ENCODE results near the gene CHCHD3.
"Not testable (repeated sequence)": the region's sequence is repeated elsewhere in the genome, so short reads cannot be mapped to it uniquely, and the experiment has no call there.

CHCHD3 gene

DNA sequence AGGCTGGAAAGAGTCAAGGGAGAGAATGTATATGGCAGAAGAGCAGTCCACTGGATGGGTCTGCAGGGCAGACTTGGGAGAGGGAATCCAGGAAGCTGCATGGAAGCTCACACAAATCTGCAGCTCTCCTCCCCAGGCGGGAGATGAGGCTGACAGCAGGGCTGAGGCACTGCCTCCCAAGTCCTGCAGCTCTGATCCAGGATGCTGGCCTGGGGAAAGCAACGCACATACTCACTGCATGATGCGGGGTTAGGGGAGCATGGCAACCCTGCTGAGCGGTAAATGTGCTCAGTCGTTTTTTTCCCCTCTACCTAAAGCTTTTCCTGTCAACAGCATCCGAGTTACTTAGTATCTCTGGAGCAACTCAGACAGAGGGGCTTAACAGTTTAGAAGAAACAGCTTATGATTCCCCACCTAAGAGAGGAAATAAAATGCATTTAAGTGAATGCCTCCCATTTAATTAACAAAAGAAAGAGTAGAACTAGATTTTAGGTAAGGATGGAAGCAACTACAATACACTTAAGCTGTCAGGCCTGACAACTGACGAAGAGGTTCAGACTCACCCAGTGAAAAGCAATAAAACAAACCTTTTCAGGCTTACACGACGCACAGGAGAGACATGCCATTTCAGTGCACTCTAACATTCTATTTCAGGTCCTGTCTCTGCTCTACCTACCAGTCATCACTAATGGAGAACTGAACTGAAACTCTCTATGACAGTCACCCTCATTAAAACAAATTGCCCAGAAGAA lies 37.0 kb downstream of the CHCHD3 start:
- DNase-seq (ENCODE audit: low spot score), result no peak

GRCh38 chr7:133040674-133041073 lies 41.2 kb downstream of the CHCHD3 start:
- DNase-seq (ENCODE audit: low spot score), result no peak

GRCh38 chr7:133040178-133040577 lies 41.7 kb downstream of the CHCHD3 start:
- no peak for DNase-seq (ENCODE audit: low spot score)

DNA sequence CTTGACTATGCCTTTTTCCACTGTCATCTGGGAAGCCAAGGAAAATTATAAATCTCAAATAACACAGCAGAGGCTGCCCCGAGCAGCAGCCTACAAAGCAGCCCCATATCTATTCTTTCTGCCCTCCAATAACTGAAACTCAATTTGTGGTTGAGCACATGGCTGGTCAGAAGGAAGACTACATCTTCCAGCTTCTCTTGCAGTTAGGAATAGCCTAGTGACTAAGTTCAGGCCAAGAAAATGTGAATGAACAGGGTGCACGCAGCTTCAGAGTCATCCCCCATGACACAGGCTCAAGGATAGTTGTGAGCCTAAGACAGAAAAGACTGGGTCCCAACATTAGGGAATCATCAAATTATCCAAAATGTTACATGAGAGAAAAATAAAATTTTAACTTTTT lies 42.3 kb downstream of the CHCHD3 start:
- DNase-seq (ENCODE audit: low spot score), result no peak

GRCh38 chr7:133036289-133036688 lies 45.6 kb downstream of the CHCHD3 start:
- DNase-seq (ENCODE audit: low spot score), result no peak

- DNase-seq (ENCODE audit: low spot score), result not testable (repeated sequence)
Measured at GRCh38 chr7:133035240-133035639, 46.6 kb downstream of the CHCHD3 start.

GRCh38 chr7:133030346-133030745 lies 51.5 kb downstream of the CHCHD3 start:
- DNase-seq (ENCODE audit: low spot score), result no peak

DNA sequence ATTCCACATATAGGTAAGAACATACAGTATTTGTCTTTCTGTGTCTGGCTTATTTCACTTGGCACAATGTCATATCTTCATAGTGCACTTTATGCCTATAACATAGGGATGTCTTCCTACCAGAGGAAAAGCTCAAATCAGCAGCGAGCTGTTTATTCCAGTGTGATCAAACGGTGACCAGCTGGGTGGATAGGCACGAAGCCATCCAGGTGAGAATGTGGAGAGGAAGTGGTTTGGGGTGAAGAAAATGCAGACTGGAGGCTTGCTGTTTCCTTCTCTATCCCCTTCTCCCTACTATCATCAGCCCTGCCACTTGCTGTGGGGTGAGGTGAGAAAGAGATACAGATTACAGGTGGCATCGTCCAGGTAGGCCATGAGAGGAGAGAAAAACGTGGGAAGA lies 52.4 kb downstream of the CHCHD3 start:
- DNase-seq (ENCODE audit: low spot score), result no peak

GRCh38 chr7:133027397-133027796 lies 54.5 kb downstream of the CHCHD3 start:
- DNase-seq (ENCODE audit: low spot score), result no peak

GRCh38 chr7:133026210-133026859 lies 55.6 kb downstream of the CHCHD3 start:
- no peak for DNase-seq (ENCODE audit: low spot score)

- no peak for DNase-seq (ENCODE audit: low spot score)
Measured at GRCh38 chr7:133025056-133025455, 56.8 kb downstream of the CHCHD3 start.

DNA sequence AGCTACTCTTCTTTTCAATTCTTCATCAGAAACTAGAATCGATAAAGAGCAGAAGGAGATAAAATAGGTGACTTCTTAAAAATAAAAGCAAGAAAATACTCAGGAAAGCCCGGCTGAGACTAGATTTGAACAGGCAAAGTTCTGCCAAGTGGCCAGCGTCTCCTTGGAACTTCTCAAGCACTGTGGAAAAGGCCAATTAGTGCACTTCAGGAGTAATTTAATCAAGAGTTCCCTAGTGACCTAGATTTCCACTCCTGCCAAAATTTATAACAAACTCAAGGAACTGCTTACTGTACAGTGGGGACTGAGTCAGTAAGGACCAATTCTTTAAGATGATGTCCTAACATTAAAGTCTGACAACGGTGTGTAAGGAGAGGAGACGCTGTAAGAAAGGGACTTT lies 57.3 kb downstream of the CHCHD3 start:
- no peak for DNase-seq (ENCODE audit: low spot score)

DNA sequence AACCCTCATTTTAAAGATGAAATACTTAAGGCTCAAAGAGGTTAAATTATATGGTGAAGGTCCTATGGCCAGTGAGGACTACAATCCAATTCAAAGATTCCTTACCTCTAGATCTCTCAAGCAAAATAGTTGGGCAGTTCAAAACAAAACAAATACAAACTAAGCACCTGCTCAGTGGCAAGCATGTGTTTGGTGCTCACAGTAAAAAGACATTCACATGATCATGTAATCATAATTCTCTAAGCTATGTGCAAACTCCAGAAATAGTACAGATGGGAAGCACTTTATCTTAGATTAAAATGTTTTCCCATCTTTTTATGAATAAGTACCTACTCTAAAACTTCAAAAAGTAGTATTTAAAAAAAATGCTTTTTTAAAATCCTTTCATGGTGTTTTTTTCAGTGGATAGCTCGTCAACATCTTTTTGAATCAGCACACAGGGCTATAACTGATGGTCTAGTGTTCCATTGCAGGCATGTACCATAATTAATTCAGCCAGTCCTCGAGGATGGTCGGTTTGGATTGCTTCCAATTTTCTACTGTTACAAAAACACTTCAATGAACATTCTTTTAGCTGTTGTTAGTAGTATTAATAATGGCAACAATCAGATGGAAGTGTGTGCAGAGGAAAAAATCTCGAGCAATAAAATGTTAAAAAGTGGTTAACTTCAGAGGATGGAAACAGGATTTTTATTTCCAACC lies 58.4 kb downstream of the CHCHD3 start:
- no peak for DNase-seq (ENCODE audit: low spot score)

- no peak for DNase-seq (ENCODE audit: low spot score)
Measured at GRCh38 chr7:133022661-133023060, 59.2 kb downstream of the CHCHD3 start.

- no peak for DNase-seq (ENCODE audit: low spot score)
Measured at GRCh38 chr7:133021196-133021595, 60.7 kb downstream of the CHCHD3 start.

GRCh38 chr7:133020496-133020895 lies 61.4 kb downstream of the CHCHD3 start:
- no peak for DNase-seq (ENCODE audit: low spot score)

GRCh38 chr7:133019590-133019989 lies 62.3 kb downstream of the CHCHD3 start:
- DNase-seq (ENCODE audit: low spot score), result no peak

- no peak for DNase-seq (ENCODE audit: low spot score)
Measured at GRCh38 chr7:133016604-133017003, 65.3 kb downstream of the CHCHD3 start.

DNA sequence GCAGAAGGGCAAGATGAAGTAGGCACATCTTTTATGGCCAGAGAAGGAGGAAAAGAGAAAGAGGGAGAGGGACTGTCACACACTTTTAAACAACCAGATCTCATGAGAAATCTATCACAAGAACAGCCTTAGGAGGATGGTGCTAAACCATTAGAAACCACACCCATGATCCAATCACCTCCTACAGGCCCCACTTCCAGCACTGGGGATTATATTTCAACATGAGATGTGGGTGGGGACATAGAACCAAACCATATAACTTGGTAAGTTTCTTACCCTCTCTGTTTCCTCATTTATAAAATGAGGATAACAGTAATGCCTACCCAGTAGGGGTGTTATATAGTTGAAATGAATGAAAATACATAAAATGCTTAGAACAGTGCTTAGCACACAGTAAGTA lies 66.0 kb downstream of the CHCHD3 start:
- DNase-seq (ENCODE audit: low spot score), result no peak

- DNase-seq (ENCODE audit: low spot score), result no peak
Measured at GRCh38 chr7:133011746-133012145, 70.1 kb downstream of the CHCHD3 start.

- no peak for DNase-seq (ENCODE audit: low spot score)
Measured at GRCh38 chr7:133009426-133010252, 72.3 kb downstream of the CHCHD3 start.

DNA sequence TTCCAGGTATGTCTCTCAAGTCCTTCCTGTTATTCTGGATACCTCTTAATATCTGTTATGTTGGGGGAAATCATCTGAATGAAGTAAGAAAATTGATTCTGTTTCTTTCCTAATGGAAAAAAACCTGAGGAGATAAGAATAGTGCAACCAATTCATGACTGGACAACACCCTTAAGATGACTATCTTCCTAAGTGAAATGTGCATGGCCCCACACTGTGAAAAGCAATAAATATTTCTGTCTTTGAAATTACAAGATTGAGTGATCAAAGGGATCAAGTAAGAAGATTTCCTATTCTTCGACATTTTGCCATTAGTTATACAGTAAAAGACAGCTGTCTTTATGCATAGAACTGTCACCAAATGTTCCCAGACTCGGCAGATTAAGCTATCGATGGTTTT lies 73.9 kb downstream of the CHCHD3 start:
- DNase-seq (ENCODE audit: low spot score), result no peak
